Motor neuron (in vitro differentiated cells): ENCODE data around the gene TAF15. TPM values are rescaled to one million over a fixed set of nuclear protein-coding genes. Genes with fewer than 3 reads are reported as not detected.

Experiments used
- ATAC-seq, 8 experiments: fragments of 200-7000 bp; cut with Tn5 transposase; replicated peaks in 6 of 8; 2 replicates each; pipeline ENCODE4 v1.8.0; 2021; ENCODE audit warnings: mild to moderate bottlenecking in 8 of 8, moderate library complexity in 8 of 8
- H3K27ac ChIP-seq, 2 donors: fragments of 250-450 bp; sonication (Bioruptor Pico); 2 replicates each; pipeline ENCODE4 v1.9.0; 2021; ENCODE audit warnings: antibody characterized with exemption in 2 of 2, mild to moderate bottlenecking in 2 of 2, moderate library complexity in 1 of 2
- H3K4me1 ChIP-seq, 2 donors: fragments of 250-450 bp; sonication (Bioruptor Pico); replicated peaks in 1 of 2; 2 replicates each; pipeline ENCODE4 v1.6.1; 2021; ENCODE audit warnings: antibody characterized with exemption in 2 of 2, mild to moderate bottlenecking in 2 of 2, moderate library complexity in 1 of 2
- H3K4me3 ChIP-seq, 5 donors: fragments of 250-450 bp; sonication (Bioruptor Pico); 2 replicates each; pipeline ENCODE4 v1.9.0; 2021; ENCODE audit warnings: antibody characterized with exemption in 5 of 5, mild to moderate bottlenecking in 5 of 5, moderate library complexity in 4 of 5
- WGBS, 10 experiments: fragments of 450-650 bp; shearing (Covaris generic); methylation state at CpG; one replicate each; pipeline ENCODE4 v1.0.0; 2022; 5-methylcytosine and 5-hydroxymethylcytosine counted together
- in situ Hi-C, 9 experiments: fragments of 400-800 bp; cut with MboI; loops; one replicate each; pipeline ENCODE4 v1.15.0; 2021; ENCODE audit warnings: low sequenced_read_pairs in 9 of 9, low pct_unique_long_range_greater_than_20kb in 2 of 9; ENCODE audit not compliant: unreplicated experiment in 9 of 9
- total RNA-seq, 8 experiments: library from RNA; unstranded; fragments of 300-600 nt; gene quantifications; 2 replicates each; pipeline versions ENCODE4 v1.2.3 to v1.2.4, GENCODE V29; 2022

The TAF15 gene
- total RNA-seq, 8 experiments from 2014 or later = 40.6 to 190 (median 53.7) TPM

DNA sequence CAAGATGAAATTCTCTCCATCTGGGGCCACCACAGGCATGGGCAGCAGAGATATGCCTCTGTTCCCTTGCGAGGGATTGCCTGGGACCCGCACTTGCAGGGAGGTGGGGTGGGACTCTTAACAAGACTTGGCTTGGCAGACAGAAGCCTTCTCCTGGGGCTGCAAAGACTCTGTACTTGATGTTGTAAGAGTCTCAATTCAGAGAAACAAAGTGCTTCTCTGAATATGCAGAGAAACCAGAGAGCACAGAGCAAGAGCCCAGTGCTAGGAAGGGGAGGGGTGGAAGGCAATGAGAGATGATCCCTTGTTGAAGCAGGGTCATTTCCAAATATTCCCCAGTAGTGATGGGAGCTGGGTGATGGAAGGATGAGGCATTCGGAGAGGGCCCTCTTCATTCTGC is 16.0 kb upstream of the TAF15 start:
- WGBS, 10 experiments = 12 to 63% (median 33%) methylated on average over 1 to 2 of the region's 3 CpGs; no CpG with 5 or more reads in 4 of the 10 experiments
- Histone ChIP-seq H3K27ac (no peak overlapping the region), H3K4me1 (peaks cover 0 to 7% of the 10 kb centered on the region in 2 donors), H3K4me3 (no peak overlapping the region)
- ATAC-seq = peak in 2 of 8 experiments; percentile 12 to 31
- in situ Hi-C loops = no loop called here

- H3K4me3 ChIP-seq = peak within 1 kb of the TSS; percentile 23 to 46 (median 39)
- WGBS, 10 experiments = 0% methylated on average over 4 to 14 of the region's 89 CpGs; no CpG with 5 or more reads in 7 of the 10 experiments
- no peak within 1 kb of the TSS for H3K27ac ChIP-seq
- ATAC-seq = peak; percentile 71 to 88 (median 84)
- peaks cover 0 to 4% of the 10 kb centered on the region in 2 donors for H3K4me1 ChIP-seq
- in situ Hi-C loops = no loop called here
Measured at GRCh38 chr17:35795007-35795870, 14.0 kb upstream of the TAF15 start, which contains the start of gene MMP28. Gene MMP28 (minus strand): TSS chr17:35795641. CDS start chr17:35795377, 264 bp downstream.

- in situ Hi-C loops = no loop called here
- ATAC-seq = no peak
- peak overlapping the region in 4 of 5 donors; percentile 37 to 46 (median 40) for H3K4me3 ChIP-seq
- H3K27ac ChIP-seq = no peak overlapping the region
- 36 to 62% (median 56%) methylated on average over 1 to 5 of the region's 8 CpGs; no CpG with 5 or more reads in 5 of the 10 experiments for WGBS, 10 experiments
- peaks cover 0 to 4% of the 10 kb centered on the region in 2 donors for H3K4me1 ChIP-seq
Measured at GRCh38 chr17:35795871-35796265, 13.4 kb upstream of the TAF15 start.

- no peak for ATAC-seq
- 33 to 80% (median 50%) methylated on average over 1 of the region's 1 CpG; no CpG with 5 or more reads in 7 of the 10 experiments for WGBS, 10 experiments
- no peak overlapping the region for H3K4me3 ChIP-seq
- in situ Hi-C loops = no loop called here
- no peak overlapping the region for H3K27ac ChIP-seq
- H3K4me1 ChIP-seq = peaks cover 0 to 4% of the 10 kb centered on the region in 2 donors
Measured at GRCh38 chr17:35796942-35797341, 12.3 kb upstream of the TAF15 start.

- H3K27ac ChIP-seq = no peak overlapping the region
- H3K4me1 ChIP-seq = peaks cover 0 to 4% of the 10 kb centered on the region in 2 donors
- WGBS, 10 experiments = 20 to 80% (median 50%) methylated on average over 1 to 4 of the region's 4 CpGs; no CpG with 5 or more reads in 5 of the 10 experiments
- ATAC-seq = no peak
- H3K4me3 ChIP-seq = no peak overlapping the region
- in situ Hi-C loops = no loop called here
Measured at GRCh38 chr17:35797370-35797769, 11.9 kb upstream of the TAF15 start.

DNA sequence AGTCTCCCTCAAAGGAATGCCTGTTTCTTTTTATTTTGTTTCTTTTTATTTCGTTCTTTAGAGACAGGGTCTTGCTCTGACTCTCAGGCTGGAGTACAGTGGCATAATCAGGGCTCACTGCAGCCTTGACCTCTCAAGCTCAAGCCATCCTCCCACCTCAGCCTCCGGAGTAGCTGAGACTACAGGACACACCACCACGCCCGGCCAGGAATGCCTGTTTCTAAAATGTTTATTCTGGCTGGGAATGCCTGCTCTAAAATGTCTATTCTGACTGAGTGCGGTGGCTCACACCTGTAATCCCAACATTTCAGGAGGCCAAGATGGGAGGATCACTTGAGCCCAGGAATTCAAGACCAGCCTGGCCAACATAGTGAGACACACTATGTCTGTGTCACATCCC is 11.4 kb upstream of the TAF15 start:
- 40 to 100% (median 65%) methylated on average over 1 to 5 of the region's 5 CpGs; no CpG with 5 or more reads in 2 of the 10 experiments for WGBS, 10 experiments
- Histone ChIP-seq H3K4me3 (no peak overlapping the region), H3K27ac (no peak overlapping the region), H3K4me1 (peaks cover 0 to 4% of the 10 kb centered on the region in 2 donors)
- no peak for ATAC-seq
- in situ Hi-C loops = no loop called here

DNA sequence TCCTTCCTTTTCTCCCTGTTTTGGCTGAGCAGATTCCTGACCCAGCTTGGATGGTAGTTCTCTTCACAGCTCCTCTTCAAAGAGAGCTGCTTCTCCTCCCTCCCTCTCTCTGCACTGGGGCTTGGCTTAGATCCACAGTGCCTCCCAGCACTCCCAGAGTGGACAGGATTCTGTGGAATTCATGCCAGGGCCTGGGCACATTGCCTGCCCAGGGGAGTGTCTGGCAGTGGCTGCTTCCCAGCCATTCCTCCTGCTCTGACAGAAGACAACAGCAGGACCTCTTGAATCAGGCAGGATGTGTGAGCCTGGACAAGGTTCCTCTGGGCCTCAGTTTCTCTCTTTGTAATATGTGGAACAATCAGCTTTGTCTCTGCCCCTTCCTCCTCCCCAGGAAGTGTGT is 9.3 kb upstream of the TAF15 start:
- H3K4me1 ChIP-seq = peaks cover 0 to 3% of the 10 kb centered on the region in 2 donors
- ATAC-seq = peak in 1 of 8 experiments; percentile 55
- H3K4me3 ChIP-seq = no peak overlapping the region
- in situ Hi-C loops = loop anchor here in 1 of 9 experiments (25.0 kb wide), 1 partner anchor 112 kb away; no protein-coding TSS in a partner anchor
- H3K27ac ChIP-seq = no peak overlapping the region

GRCh38 chr17:35801583-35802224 is 7.6 kb upstream of the TAF15 start:
- in situ Hi-C loops = loop anchor here in 1 of 9 experiments (25.0 kb wide), 1 partner anchor 111 kb away; no protein-coding TSS in a partner anchor
- no peak overlapping the region for H3K27ac ChIP-seq
- H3K4me3 ChIP-seq = no peak overlapping the region
- ATAC-seq = no peak
- peaks cover 0 to 3% of the 10 kb centered on the region in 2 donors for H3K4me1 ChIP-seq
- WGBS, 10 experiments = 58 to 100% (median 90%) methylated on average over 1 to 6 of the region's 9 CpGs; no CpG with 5 or more reads in 1 of the 10 experiments

DNA sequence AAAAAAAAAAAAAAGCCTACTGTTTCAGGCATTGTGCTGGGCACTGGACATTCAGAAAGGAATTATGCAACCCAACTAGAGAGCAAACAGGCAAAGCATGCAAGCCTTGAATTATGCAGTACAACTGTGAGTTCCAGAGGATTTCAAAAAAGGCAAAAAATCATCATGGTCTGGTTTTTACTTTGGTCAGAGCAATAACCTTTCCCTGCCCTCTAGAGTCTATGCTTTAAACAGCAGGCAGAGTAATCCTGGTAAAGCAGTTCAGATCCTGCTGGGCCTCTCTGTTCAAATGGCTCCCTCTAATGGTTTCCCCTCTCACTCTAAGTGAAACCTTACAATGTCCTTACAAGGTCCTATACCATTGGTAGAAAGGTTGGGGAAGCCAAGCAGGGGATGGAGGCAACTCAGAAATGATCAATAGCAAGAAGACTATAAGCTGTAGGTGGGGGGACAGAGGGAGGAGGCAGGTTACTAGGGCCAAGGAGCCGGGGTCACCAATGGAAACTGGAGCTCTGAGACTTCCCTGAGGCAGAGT is 4.6 kb upstream of the TAF15 start:
- WGBS, 10 experiments = 50 to 60% methylated on average over 1 of the region's 1 CpG; no CpG with 5 or more reads in 8 of the 10 experiments
- H3K4me1 ChIP-seq = peaks cover 3 to 11% of the 10 kb centered on the region in 2 donors
- peak in 4 of 8 experiments; percentile 17 to 59 (median 41) for ATAC-seq
- H3K27ac ChIP-seq = no peak overlapping the region
- H3K4me3 ChIP-seq = no peak overlapping the region
- in situ Hi-C loops = loop anchor here in 1 of 9 experiments (25.0 kb wide), 1 partner anchor 108 kb away; no protein-coding TSS in a partner anchor

- H3K4me3 ChIP-seq = no peak overlapping the region
- H3K27ac ChIP-seq = no peak overlapping the region
- H3K4me1 ChIP-seq = peaks cover 11 to 12% of the 10 kb centered on the region in 2 donors
- in situ Hi-C loops = loop anchor here in 1 of 9 experiments (25.0 kb wide), 1 partner anchor 105 kb away; no protein-coding TSS in a partner anchor
- WGBS, 10 experiments = 42 to 100% (median 80%) methylated on average over 1 to 6 of the region's 7 CpGs; no CpG with 5 or more reads in 1 of the 10 experiments
- ATAC-seq = no peak
Measured at GRCh38 chr17:35807371-35808144, 1.7 kb upstream of the TAF15 start.

DNA sequence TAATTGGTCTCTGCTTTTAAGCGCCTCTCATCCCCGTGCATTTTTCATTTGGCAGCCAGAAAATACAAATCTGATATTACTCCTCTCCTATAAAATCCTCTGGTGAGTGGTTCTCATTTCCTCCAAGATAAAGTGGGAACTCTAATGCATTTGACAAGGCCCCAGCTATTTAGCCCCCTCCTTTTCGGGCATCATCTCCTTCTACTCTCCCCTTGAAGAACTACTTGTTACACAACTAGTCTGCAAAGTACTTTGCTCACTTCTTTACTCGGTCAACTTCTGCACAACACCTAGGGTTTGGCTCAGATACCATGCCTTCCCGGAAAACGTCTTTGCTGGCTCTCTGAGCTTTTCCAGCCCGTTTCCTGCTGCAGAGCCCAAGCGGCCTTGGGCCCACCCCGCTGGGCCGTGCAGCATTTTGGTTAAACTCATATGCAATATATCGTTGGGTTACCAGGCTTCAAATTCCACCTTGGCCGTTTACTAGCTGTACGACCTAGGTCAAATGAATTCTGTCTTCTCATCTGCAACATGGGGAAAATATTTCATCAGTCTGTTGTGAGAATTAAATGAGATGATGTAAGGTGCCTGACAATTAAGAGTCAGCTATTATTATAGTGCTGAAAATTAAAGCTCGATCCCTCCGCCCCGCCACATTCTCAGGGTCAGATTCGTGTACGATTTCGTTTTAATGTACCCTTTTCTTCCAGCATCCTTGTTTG is 883 bp upstream of the TAF15 start:
- Histone ChIP-seq H3K4me3 (peak overlapping the region; percentile 77 to 95 (median 92)), H3K4me1 (peaks cover 11 to 12% of the 10 kb centered on the region in 2 donors), H3K27ac (peak overlapping the region; percentile 95 to 99)
- ATAC-seq = no peak
- in situ Hi-C loops = loop anchor here in 1 of 9 experiments (25.0 kb wide), 1 partner anchor 104 kb away; no protein-coding TSS in a partner anchor
- WGBS, 10 experiments = 0 to 73% (median 40%) methylated on average over 3 to 15 of the region's 19 CpGs
